Adipocyte (in vitro differentiated cells): ENCODE results near the gene UPF1.

Source experiments
- DNase-seq: peaks from one replicate; pipeline ENCODE4 v3.0.0-alpha.2; 2015; ENCODE audit warnings: low read depth
- H3K27me3 ChIP-seq: replicated peaks from 2 replicates; pipeline ENCODE4 v1.7.0; 2013; ENCODE audit warnings: mild to moderate bottlenecking, low read length, moderate library complexity; ENCODE audit not compliant: control insufficient read depth, insufficient read depth
- H3K36me3 ChIP-seq: 2 replicates; pipeline ENCODE4 v1.7.0; 2013; ENCODE audit warnings: low read length, mild to moderate bottlenecking, moderate library complexity; ENCODE audit not compliant: control insufficient read depth, insufficient read depth, severe bottlenecking
- H3K4me1 ChIP-seq: 2 replicates; pipeline ENCODE4 v1.7.0; 2013; ENCODE audit warnings: mild to moderate bottlenecking, low read length, moderate library complexity; ENCODE audit not compliant: control insufficient read depth, insufficient read depth
- H3K4me3 ChIP-seq: 2 replicates; pipeline ENCODE4 v1.7.0; 2013; ENCODE audit warnings: mild to moderate bottlenecking, low read length, moderate library complexity
- H3K9ac ChIP-seq: 2 replicates; pipeline ENCODE4 v1.7.0; 2013; ENCODE audit warnings: mild to moderate bottlenecking, low read length, moderate library complexity
- H3K9me3 ChIP-seq: 2 replicates; pipeline ENCODE4 v1.7.0; 2013; ENCODE audit warnings: mild to moderate bottlenecking, low read length, moderate library complexity; ENCODE audit not compliant: control insufficient read depth

The UPF1 gene

DNA sequence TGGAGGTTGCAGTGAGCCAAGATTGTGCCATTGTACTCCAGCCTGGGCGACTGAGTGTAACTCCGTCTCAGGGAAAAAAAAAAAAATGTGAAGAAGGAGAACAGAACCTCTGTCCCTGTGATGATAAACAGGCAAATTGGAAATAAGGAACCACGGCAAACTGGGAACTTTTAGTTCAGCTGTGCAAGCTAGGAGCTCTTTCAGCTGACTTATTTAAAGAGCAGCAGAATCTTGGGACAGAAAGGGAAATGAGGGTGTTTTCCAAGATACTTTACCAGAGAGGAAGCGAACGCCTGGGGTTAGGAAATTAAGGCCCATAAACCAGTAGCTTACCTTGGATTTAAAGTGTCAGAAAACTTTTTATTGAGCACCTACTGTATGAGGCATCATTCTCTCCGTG is 3.0 kb upstream of the UPF1 start:
- H3K9me3 ChIP-seq = peaks cover 13% of the 10 kb centered on the region

DNA sequence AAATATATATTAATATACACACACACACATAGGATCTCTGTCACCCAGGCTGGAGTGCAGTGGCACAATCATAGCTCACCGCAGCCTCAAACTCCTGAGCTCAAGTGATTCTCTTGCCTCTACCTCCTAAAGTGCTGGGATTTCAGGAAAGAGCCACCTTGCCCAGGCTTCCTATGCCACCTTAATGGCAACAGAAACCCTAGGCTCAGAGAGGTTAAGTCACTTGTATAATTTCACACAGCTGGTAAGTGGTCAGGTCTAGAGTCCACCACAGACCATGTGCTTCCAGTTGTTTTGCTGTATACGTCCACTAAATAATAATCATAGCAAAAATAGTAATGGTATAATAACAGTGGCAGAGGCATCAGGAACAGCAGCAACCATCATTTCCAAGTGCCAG is 1.3 kb upstream of the UPF1 start:
- Histone ChIP-seq H3K27me3 (no peaks in the 10 kb centered on the region), H3K4me3 (no peak overlapping the region), H3K9me3 (peaks cover 13% of the 10 kb centered on the region), H3K9ac (no peak overlapping the region), H3K4me1 (peaks cover 19% of the 10 kb centered on the region), H3K36me3 (peaks cover 4% of the 10 kb centered on the region)
- DNase-seq = no peak

More for the DNA sequence above, 3.0 kb upstream of the UPF1 start:
- H3K9ac ChIP-seq = no peak overlapping the region
- no peak overlapping the region for H3K4me3 ChIP-seq
- H3K36me3 ChIP-seq = no peaks in the 10 kb centered on the region
- peaks cover 6% of the 10 kb centered on the region for H3K4me1 ChIP-seq
- no peaks in the 10 kb centered on the region for H3K27me3 ChIP-seq
- no peak for DNase-seq

DNA sequence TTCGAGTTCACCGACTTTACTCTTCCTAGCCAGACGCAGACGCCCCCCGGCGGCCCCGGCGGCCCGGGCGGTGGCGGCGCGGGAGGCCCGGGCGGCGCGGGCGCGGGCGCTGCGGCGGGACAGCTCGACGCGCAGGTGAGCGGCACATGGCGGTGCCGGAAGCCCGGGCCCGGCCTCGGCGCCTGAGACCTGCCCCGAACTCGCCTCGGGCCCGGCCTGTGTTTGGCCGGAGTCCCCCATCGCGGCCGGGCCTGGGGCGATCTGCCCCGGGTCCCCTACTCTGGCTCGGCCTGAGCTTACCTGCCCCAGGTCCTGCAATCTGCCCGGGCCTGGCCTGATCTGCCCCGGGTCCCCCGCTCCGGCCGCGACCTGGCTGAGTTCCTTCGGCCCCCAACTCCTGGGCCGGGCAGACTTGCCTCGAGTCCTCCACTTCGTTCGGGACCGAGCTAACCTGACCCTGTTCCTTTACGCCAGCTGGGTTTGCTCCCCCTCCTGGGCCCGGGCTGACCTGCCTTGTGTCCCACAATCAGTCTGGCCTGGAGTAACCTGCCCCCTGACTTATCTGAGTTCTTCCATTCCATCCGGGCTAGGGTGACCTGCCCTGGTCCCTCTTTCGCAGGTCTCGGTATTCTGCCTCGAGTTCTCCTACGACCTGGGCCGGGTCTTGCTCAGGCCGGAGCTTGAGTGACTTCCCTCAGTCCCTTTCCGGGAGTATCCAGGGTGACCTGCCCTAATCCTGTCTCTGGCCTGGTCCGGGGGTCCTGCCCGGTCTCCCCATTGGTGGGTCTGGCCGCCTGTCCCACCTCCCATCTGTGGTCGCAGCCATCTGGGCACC is 764 bp downstream of the UPF1 start:
- peak; percentile 61 for DNase-seq
- H3K9ac ChIP-seq = peak overlapping the region; percentile 95

DNA sequence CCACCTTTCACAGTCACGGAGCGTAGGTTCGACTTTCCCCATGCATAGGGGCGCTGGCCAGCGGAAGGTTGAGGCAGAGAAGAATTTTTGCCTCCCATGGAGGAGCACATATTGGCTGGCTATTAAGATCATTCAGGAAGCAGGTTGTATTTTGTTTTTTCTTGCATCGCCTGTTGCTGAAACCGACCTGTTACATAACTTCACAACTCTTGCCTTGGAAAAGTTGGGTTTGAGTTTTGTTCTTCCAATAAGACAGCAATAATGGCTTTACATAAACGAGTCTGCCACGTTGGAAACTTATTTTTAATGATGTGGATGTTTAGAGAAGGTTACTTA is 1.4 kb downstream of the UPF1 start:
- Histone ChIP-seq H3K36me3 (peaks cover 8% of the 10 kb centered on the region), H3K27me3 (no peaks in the 10 kb centered on the region), H3K4me1 (peaks cover 29% of the 10 kb centered on the region), H3K4me3 (peak overlapping the region; percentile 97), H3K9me3 (no peaks in the 10 kb centered on the region), H3K9ac (peak overlapping the region; percentile 95)
- peak; percentile 40 for DNase-seq

More for the DNA sequence above, 764 bp downstream of the UPF1 start:
- Histone ChIP-seq H3K4me1 (peaks cover 29% of the 10 kb centered on the region), H3K27me3 (no peaks in the 10 kb centered on the region), H3K36me3 (peaks cover 4% of the 10 kb centered on the region), H3K9me3 (peaks cover 4% of the 10 kb centered on the region), H3K4me3 (peak overlapping the region; percentile 97)

DNA sequence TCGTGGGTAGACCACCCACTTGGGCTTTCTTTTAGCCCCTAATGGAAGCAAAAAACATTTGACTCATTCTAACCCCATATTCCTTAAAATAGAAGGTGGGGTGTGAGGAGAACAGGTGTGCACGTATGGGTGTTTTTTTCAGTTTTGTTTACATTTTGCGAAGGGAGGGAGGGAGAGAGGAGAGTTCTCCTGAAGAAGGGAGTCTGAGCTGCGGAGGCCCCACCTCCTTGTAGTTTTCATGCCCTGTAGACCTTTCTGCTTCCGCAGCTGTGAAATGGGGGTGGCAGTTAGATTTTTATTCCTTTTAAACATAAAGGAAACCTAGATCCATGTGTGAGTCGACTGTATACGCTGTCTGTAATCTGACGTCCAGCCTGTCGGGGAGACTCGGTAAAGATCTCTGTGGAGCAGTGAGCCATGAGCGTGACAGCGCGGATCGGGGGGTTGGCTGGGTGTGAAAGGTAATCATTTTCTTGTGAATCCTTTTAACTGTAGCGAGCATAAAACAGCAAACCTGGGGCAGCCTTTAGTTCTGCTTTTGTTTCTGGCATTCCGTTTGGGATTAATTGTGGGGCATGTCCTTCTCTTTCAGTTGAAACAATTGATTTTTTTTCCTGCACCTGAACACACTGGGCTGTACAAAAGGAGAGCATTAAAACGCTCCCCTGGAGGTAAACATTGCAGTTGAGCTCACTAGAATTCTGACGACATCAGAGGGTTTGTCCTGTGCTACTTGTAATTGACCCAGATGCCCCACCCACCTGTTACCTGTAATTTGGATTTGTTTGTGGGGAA is 2.3 kb downstream of the UPF1 start:
- DNase-seq = peak; percentile 41
- peak overlapping the region; percentile 97 for H3K4me3 ChIP-seq
- H3K36me3 ChIP-seq = peaks cover 11% of the 10 kb centered on the region
- H3K4me1 ChIP-seq = peaks cover 36% of the 10 kb centered on the region
- no peaks in the 10 kb centered on the region for H3K9me3 ChIP-seq
- H3K27me3 ChIP-seq = no peaks in the 10 kb centered on the region
- H3K9ac ChIP-seq = peak overlapping the region; percentile 95

DNA sequence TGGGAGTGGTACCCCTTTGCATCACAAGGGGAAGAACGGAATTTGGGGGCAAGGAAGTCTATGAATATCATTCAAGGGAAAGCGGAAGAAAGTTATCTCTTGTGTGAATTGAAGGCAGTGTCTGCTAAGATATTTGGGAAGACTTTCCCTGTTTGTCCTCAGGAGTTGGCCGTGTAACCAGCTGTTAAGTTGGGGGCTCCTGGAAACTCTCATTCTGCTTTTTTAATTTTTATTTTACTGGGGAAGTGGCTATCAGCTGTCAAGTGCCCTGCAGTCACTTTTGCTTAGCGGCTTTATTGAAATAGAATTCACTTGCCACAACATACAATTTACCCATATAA is 2.9 kb downstream of the UPF1 start:
- peak overlapping the region; percentile 95 for H3K9ac ChIP-seq
- peak overlapping the region; percentile 97 for H3K4me3 ChIP-seq
- DNase-seq = no peak
- peaks cover 41% of the 10 kb centered on the region for H3K4me1 ChIP-seq
- H3K36me3 ChIP-seq = peaks cover 11% of the 10 kb centered on the region
- H3K9me3 ChIP-seq = no peaks in the 10 kb centered on the region
- no peaks in the 10 kb centered on the region for H3K27me3 ChIP-seq

DNA sequence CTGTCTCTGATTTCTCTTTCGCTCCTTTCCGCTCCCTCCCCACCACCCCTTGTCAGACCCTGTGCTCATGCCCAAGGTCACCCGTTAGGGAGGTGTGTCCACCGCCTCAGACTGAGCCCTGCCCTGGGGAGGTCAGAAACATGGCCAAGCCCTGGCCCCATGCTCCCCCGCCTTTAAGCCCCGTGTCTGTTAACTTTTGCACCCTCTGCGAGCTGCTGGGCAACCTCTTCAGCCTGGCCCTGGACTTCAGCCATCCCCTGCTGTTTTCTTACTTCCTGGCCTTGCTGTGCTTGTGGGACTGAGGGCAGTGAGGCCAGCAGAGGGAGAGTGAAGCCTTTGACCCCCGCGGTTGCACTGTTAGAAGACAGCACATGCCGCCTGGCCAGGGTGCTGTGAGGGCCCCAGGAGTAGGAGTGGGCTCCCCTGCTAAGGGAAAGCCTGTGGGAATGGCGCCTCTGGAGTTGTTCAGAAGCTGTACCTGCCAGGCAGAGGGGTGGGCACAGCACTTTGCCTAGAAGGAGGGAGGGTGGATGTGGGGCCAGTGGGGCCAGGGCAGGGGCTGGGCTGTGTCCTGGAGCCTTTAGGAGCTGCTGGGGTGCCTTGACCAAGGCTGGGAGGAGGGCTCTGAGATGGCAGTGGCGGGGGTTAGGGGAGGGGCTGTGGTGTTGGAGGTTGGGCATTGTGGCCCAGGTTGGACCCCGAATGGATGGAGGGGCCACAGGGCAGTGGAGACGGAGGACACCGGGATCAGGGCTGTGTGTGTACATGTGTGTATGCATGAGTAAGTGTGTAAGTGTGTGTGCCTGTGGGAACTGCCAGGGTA is 7.9 kb downstream of the UPF1 start:
- Histone ChIP-seq H3K9ac (peak overlapping the region; percentile 60), H3K27me3 (no peaks in the 10 kb centered on the region), H3K4me1 (peaks cover 68% of the 10 kb centered on the region), H3K36me3 (peaks cover 11% of the 10 kb centered on the region), H3K9me3 (no peaks in the 10 kb centered on the region), H3K4me3 (peak overlapping the region; percentile 39)
- DNase-seq = no peak

DNA sequence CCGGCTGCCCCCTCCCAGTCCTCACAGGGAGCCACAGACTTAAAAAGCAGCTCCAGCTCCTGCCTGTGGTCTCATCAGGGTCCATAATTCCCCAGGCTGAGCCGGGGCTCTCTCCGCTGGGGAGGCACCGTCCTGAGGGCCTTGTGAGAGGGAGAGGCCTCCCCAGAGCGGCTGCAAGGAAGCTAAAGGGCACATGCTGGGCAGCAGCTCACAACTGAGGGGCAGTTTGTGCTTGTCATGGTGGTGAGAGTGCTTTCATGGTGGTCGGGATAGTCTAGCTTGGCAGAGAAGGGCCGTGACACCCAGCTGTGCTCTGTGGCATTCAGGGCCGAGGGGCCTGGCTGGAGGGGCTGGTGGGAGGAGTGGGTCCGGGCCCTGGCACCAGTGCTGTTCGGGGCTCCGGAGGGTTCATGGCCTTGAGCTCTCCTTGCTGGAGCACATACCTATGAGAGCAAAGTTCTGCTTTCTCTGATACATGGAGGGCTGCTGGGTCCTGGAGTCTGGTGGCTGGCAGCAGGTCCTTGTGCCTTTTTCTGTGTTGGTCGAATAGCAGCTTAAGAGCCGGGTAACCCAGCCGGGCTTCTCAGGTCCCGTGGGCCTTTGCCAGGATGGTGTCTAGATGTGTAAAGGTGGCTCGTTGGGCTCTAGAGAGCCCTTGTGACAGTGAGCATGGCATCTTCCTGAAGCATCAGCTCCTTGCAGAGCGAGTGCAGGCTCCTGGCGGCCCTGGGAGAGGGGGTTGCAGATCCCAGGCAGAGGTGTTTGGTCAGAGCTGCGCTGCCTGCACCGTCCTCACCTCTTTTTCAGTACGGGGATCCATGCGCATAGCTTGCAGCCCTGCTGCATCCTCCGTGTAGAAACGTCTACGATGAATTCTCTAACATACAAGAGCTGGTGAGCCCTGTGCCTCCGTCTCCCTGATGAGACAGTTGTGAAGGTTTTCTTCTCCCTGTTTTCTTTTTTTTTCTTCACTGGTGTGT is 8.8 kb downstream of the UPF1 start:
- DNase-seq = no peak
- Histone ChIP-seq H3K27me3 (no peaks in the 10 kb centered on the region), H3K9me3 (no peaks in the 10 kb centered on the region), H3K4me1 (peaks cover 66% of the 10 kb centered on the region), H3K9ac (peak overlapping the region; percentile 60), H3K36me3 (peaks cover 7% of the 10 kb centered on the region), H3K4me3 (peak overlapping the region; percentile 39)

DNA sequence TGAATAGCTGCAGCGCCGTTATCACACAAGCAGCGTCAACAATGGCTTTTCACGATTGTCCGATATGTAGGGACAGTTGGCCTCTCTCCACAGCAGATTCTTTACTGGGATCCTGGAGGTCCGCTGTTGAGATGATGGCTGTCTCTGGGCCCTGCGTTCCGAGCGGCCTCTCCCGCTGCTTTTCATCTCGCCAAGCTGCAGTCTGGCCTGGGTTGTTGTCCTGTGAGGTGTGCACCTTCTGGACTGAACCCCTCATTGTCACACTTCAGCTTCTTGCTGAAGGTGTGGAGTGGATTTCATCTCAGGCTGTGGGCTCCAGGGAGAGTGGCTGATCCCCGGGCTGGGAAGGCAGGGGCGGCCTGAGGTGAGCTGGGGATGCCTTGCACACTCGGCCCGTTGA is 9.6 kb downstream of the UPF1 start:
- Histone ChIP-seq H3K4me3 (no peak overlapping the region), H3K9me3 (no peaks in the 10 kb centered on the region), H3K9ac (no peak overlapping the region), H3K36me3 (peaks cover 10% of the 10 kb centered on the region), H3K4me1 (peaks cover 67% of the 10 kb centered on the region), H3K27me3 (no peaks in the 10 kb centered on the region)
- DNase-seq = no peak

DNA sequence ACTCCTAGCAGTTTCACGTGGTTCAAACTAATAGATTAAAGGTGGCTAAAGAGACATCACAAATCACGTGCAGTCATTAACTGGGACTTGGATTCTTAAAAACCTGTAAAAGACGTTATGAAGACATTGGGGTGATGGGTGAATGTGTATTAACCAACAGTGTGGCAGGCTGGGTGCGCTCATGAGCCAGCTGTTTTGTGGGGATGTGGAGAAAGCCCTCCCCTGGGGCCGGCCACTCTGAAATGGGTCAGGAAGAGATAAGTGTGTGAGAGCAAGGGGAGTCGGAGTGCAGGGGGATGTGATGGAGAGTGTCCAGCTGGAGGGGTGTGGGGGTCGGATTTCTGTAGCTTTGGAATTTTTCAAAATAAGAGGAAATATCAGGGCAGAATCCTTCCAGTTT is 10.4 kb downstream of the UPF1 start:
- DNase-seq = no peak
- Histone ChIP-seq H3K4me3 (no peak overlapping the region), H3K9me3 (no peaks in the 10 kb centered on the region), H3K9ac (no peak overlapping the region), H3K36me3 (peaks cover 10% of the 10 kb centered on the region), H3K4me1 (peaks cover 72% of the 10 kb centered on the region), H3K27me3 (no peaks in the 10 kb centered on the region)
